A673 (cell line): ENCODE measurements around the gene CTCF.

Experiments used
- CTCF ChIP-seq: fragments of 300-800, 200-600 bp; sonication (generic); conservative IDR thresholded peaks from 2 replicates; pipeline ENCODE4 v1.5.1; 2017; ENCODE audit warnings: low read depth, mild to moderate bottlenecking, antibody characterized with exemption, low read length, moderate library complexity, mixed read lengths
- EZH2 ChIP-seq: fragments of 200-600 bp; sonication (generic); IDR thresholded peaks from 2 replicates; pipeline ENCODE4 v1.6.1; 2017; ENCODE audit warnings: borderline replicate concordance, low read depth, mild to moderate bottlenecking, mixed read lengths, antibody characterized with exemption, low read length; ENCODE audit not compliant: poor library complexity, severe bottlenecking

- TF ChIP-seq CTCF = no peak
- TF ChIP-seq EZH2 = no peak
Observed at GRCh38 chr16:67555795-67556212, 6.5 kb upstream of the CTCF start.
